ENCODE measurements around the gene DSCAM.

DNA sequence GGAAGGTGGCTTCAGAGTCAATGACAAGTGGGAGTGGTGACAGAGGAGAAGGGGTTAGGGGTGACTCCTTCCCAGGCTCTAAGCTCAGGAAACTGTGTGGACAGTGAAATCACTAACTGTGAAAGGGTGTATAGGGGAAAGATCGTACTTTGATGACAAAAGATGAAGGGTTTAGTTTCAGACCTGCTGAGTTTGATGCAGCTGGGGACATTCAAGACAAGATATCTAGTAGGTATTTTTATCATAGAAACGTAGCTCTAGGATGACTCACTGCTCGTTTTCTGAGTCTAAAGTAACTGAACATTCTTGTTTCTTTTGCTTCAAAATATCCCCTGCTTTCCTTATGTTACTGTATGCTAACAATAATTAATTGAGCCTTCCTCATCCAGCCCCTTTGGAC is 830.7 kb downstream of the DSCAM start:
- TF ChIP-seq, protein P1, sequence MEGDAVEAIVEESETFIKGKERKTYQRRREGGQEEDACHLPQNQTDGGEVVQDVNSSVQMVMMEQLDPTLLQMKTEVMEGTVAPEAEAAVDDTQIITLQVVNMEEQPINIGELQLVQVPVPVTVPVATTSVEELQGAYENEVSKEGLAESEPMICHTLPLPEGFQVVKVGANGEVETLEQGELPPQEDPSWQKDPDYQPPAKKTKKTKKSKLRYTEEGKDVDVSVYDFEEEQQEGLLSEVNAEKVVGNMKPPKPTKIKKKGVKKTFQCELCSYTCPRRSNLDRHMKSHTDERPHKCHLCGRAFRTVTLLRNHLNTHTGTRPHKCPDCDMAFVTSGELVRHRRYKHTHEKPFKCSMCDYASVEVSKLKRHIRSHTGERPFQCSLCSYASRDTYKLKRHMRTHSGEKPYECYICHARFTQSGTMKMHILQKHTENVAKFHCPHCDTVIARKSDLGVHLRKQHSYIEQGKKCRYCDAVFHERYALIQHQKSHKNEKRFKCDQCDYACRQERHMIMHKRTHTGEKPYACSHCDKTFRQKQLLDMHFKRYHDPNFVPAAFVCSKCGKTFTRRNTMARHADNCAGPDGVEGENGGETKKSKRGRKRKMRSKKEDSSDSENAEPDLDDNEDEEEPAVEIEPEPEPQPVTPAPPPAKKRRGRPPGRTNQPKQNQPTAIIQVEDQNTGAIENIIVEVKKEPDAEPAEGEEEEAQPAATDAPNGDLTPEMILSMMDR (IDR thresholded peaks at IDR 0.05): no peak
- TF ChIP-seq POLR2A (IDR thresholded peaks at IDR 0.05) (no peak), POLR2AphosphoS5 (IDR thresholded peaks at IDR 0.05) (no peak)

Data from gastroesophageal sphincter (tissue), 3 donors.